Measurements from ENCODE around the gene ZNF232. TPM values are rescaled to one million over a fixed set of nuclear protein-coding genes. Genes with fewer than 3 reads are reported as not detected.
"Not testable (repeated sequence)": the region's sequence is repeated elsewhere in the genome, so short reads cannot be mapped to it uniquely, and the experiment has no call there.

The ZNF232 gene
- total RNA-seq, 1 experiment from 2014 or later, result 10.3 TPM

- Histone ChIP-seq H3K4me2 (no peak overlapping the region), H3K4me1 (replicated peaks; ENCODE audit: insufficient read depth) (no peaks in the 10 kb centered on the region), H3K27ac (no peak overlapping the region), H3K27me3 (ENCODE audit: insufficient read depth, low read depth) (peaks cover 76% of the 10 kb centered on the region), H3K9me2 (ENCODE audit: insufficient read depth) (no peaks in the 10 kb centered on the region), H4K20me1 (ENCODE audit: insufficient read depth) (no peaks in the 10 kb centered on the region), H3K36me3 (ENCODE audit: low read depth) (no peaks in the 10 kb centered on the region), H3F3A (ENCODE audit: insufficient read depth, low read depth) (no peaks in the 10 kb centered on the region), H2AFZ (no peak overlapping the region), H3K79me2 (ENCODE audit: low read depth) (no peaks in the 10 kb centered on the region), H3K4me3 (no peak overlapping the region), H3K9me3 (ENCODE audit: insufficient read depth, low read depth) (no peaks in the 10 kb centered on the region)
- intact Hi-C loops (cut with micrococcal nuclease; ENCODE audit: unreplicated experiment), result no loop called here
- CTCF ChIA-PET, result no interaction called here
- POLR2A ChIA-PET (ENCODE audit: unreplicated experiment), result no interaction called here
- BruUV-seq (replicated peaks), result no TSS peak
- DNase-seq, result no peak
- no peak for TF ChIP-seq EZH2 (IDR thresholded peaks at IDR 0.05; ENCODE audit: low read depth)
- TF ChIP-seq CTCF (conservative IDR thresholded peaks at IDR 0.05), result no peak
These were observed 11.9 kb upstream of the ZNF232 start for GRCh38 chr17:5123343-5124124.

- DNase-seq, result no peak
- no peaks in the 10 kb centered on the region for H3K36me3 ChIP-seq (ENCODE audit: low read depth)
- ChIA-PET CTCF (no interaction called here), POLR2A (ENCODE audit: unreplicated experiment) (no interaction called here)
- H3K4me3 ChIP-seq, result no peak overlapping the region
- TF ChIP-seq EZH2 (IDR thresholded peaks at IDR 0.05; ENCODE audit: low read depth) (no peak), CTCF (conservative IDR thresholded peaks at IDR 0.05) (no peak)
- no peaks in the 10 kb centered on the region for H3K4me1 ChIP-seq (replicated peaks; ENCODE audit: insufficient read depth)
- intact Hi-C loops (cut with micrococcal nuclease; ENCODE audit: unreplicated experiment), result no loop called here
- H3K9me3 ChIP-seq (ENCODE audit: insufficient read depth, low read depth), result no peaks in the 10 kb centered on the region
- no peak overlapping the region for H2AFZ ChIP-seq
- H3K9me2 ChIP-seq (ENCODE audit: insufficient read depth), result no peaks in the 10 kb centered on the region
- no peaks in the 10 kb centered on the region for H4K20me1 ChIP-seq (ENCODE audit: insufficient read depth)
- peaks cover 76% of the 10 kb centered on the region for H3K27me3 ChIP-seq (ENCODE audit: insufficient read depth, low read depth)
- no peak overlapping the region for H3K4me2 ChIP-seq
- BruUV-seq (replicated peaks), result no TSS peak
- H3K79me2 ChIP-seq (ENCODE audit: low read depth), result no peaks in the 10 kb centered on the region
- no peaks in the 10 kb centered on the region for H3F3A ChIP-seq (ENCODE audit: insufficient read depth, low read depth)
- H3K27ac ChIP-seq, result no peak overlapping the region
These were observed 11.1 kb upstream of the ZNF232 start for GRCh38 chr17:5122586-5123342.

- H3K4me1 ChIP-seq (replicated peaks; ENCODE audit: insufficient read depth); intact Hi-C loops (cut with micrococcal nuclease; ENCODE audit: unreplicated experiment); H3K79me2 ChIP-seq (ENCODE audit: low read depth); H3F3A ChIP-seq (ENCODE audit: insufficient read depth, low read depth); H4K20me1 ChIP-seq (ENCODE audit: insufficient read depth); H3K9me2 ChIP-seq (ENCODE audit: insufficient read depth); H2AFZ ChIP-seq; CTCF ChIA-PET; H3K4me2 ChIP-seq; H3K27ac ChIP-seq; H3K36me3 ChIP-seq (ENCODE audit: low read depth); POLR2A ChIA-PET (ENCODE audit: unreplicated experiment); BruUV-seq (replicated peaks); H3K9me3 ChIP-seq (ENCODE audit: insufficient read depth, low read depth); H3K4me3 ChIP-seq; DNase-seq: not testable (repeated sequence)
- peaks cover 75% of the 10 kb centered on the region for H3K27me3 ChIP-seq (ENCODE audit: insufficient read depth, low read depth)
These were observed 10.4 kb upstream of the ZNF232 start for GRCh38 chr17:5122056-5122455.

All from PC-9 (cell line).